ENCODE data around the gene OPRL1.
"Not testable (repeated sequence)": the region's sequence is repeated elsewhere in the genome, so short reads cannot be mapped to it uniquely, and the experiment has no call there.

OPRL1 gene

DNA sequence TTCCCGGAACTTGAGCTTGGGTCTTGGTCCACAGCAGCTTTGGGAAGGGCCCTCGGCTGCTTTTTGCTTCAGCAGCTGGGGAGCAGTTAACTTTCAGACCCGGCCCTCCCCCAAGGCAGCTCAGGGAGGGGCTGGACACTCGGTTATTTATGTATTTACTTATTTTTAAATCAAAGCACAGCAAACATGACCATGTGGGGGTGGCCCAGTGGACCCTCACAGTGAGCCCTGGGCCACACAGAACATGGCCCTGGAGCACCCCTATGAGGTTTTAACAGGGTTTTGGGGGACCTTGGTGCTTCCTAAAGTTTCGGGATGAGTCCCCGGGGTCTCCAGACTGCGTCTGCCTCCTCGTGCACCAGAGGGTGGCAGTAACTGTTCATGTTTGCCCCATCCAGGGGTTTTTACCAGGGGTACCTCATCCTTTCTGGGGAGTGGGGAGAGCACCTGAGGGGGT is 54.1 kb downstream of the OPRL1 start:
- Histone ChIP-seq H2BK12ac (ENCODE audit: low read length) (no peak overlapping the region), H4K91ac (ENCODE audit: low read depth, low read length) (no peak overlapping the region), H3K18ac (ENCODE audit: low read length) (no peak overlapping the region), H3K36me3 (ENCODE audit: control insufficient read depth in 1 of 2, insufficient read depth in 2 of 2, low read length in 2 of 2) (no peaks in the 10 kb centered on the region), H2AFZ (ENCODE audit: insufficient read depth, low read length, poor library complexity) (no peak overlapping the region), H4K8ac (ENCODE audit: low read depth, low read length) (no peak overlapping the region), H2AK5ac (ENCODE audit: low read length) (no peak overlapping the region), H3K27ac (ENCODE audit: low read depth, low read length) (no peak overlapping the region), H4K12ac (ENCODE audit: low read depth, low read length) (no peak overlapping the region), H2BK5ac (ENCODE audit: low read depth, low read length, poor library complexity) (no peak overlapping the region), H3K4me1 (ENCODE audit: control insufficient read depth in 1 of 2, insufficient read depth in 2 of 2, low read length in 2 of 2) (no peaks in the 10 kb centered on the region), H2BK120ac (ENCODE audit: insufficient read depth, low read length, poor library complexity) (no peak overlapping the region), H3K4ac (ENCODE audit: low read depth, low read length) (no peak overlapping the region), H3K4me2 (ENCODE audit: low read length) (no peak overlapping the region), H3K27me3 (ENCODE audit: insufficient read depth, low read length) (peaks cover 2% of the 10 kb centered on the region), H3K79me2 (ENCODE audit: control insufficient read depth, insufficient read depth, low read length, poor library complexity) (no peaks in the 10 kb centered on the region), H3K23ac (ENCODE audit: low read length) (no peak overlapping the region), H3K4me3 (ENCODE audit: low read depth, low read length) (no peak overlapping the region), H3K79me1 (ENCODE audit: low read length) (no peaks in the 10 kb centered on the region), H3K14ac (ENCODE audit: low read length) (no peak overlapping the region), H3K9me3 (ENCODE audit: insufficient read depth, low read depth, low read length) (peaks cover 2% of the 10 kb centered on the region), H3K9ac (ENCODE audit: low read length) (no peak overlapping the region)
- no CpG with 5 or more reads among the region's 8 CpGs for WGBS (ENCODE audit: extremely low coverage, insufficient coverage, insufficient read length)
- no peak for DNase-seq

DNA sequence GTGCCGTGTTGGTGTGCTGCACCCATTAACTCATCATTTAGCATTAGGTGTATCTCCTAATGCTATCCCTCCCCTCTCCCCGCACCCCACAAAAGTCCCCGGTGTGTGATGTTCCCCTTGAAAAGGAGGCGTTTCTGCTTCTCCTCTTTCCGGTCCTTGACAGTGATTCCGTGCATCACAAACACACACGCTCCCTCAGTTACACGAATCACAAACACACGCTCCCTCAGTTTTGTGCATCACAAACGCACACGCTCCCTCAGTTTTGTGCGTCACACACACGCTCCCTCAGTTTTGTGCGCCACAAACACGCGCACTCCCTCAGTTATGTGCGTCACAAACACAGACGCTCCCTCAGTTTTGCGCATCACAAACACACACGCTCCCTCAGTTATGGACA is 54.9 kb downstream of the OPRL1 start:
- H3K79me2 ChIP-seq (ENCODE audit: control insufficient read depth, insufficient read depth, low read length, poor library complexity); H2BK12ac ChIP-seq (ENCODE audit: low read length); H3K4me1 ChIP-seq (ENCODE audit: control insufficient read depth in 1 of 2, insufficient read depth in 2 of 2, low read length in 2 of 2); H3K4ac ChIP-seq (ENCODE audit: low read depth, low read length); H2AFZ ChIP-seq (ENCODE audit: insufficient read depth, low read length, poor library complexity); H3K27me3 ChIP-seq (ENCODE audit: insufficient read depth, low read length); H4K8ac ChIP-seq (ENCODE audit: low read depth, low read length); H3K79me1 ChIP-seq (ENCODE audit: low read length); H2AK5ac ChIP-seq (ENCODE audit: low read length); H3K36me3 ChIP-seq (ENCODE audit: control insufficient read depth in 1 of 2, insufficient read depth in 2 of 2, low read length in 2 of 2); H3K18ac ChIP-seq (ENCODE audit: low read length); H2BK120ac ChIP-seq (ENCODE audit: insufficient read depth, low read length, poor library complexity); H3K14ac ChIP-seq (ENCODE audit: low read length); H4K91ac ChIP-seq (ENCODE audit: low read depth, low read length); H3K23ac ChIP-seq (ENCODE audit: low read length); H3K27ac ChIP-seq (ENCODE audit: low read depth, low read length); H3K4me3 ChIP-seq (ENCODE audit: low read depth, low read length); DNase-seq; H3K4me2 ChIP-seq (ENCODE audit: low read length); H3K9me3 ChIP-seq (ENCODE audit: insufficient read depth, low read depth, low read length); H4K12ac ChIP-seq (ENCODE audit: low read depth, low read length); H3K9ac ChIP-seq (ENCODE audit: low read length); H2BK5ac ChIP-seq (ENCODE audit: low read depth, low read length, poor library complexity): not testable (repeated sequence)
- no CpG with 5 or more reads among the region's 20 CpGs for WGBS (ENCODE audit: extremely low coverage, insufficient coverage, insufficient read length)

DNA sequence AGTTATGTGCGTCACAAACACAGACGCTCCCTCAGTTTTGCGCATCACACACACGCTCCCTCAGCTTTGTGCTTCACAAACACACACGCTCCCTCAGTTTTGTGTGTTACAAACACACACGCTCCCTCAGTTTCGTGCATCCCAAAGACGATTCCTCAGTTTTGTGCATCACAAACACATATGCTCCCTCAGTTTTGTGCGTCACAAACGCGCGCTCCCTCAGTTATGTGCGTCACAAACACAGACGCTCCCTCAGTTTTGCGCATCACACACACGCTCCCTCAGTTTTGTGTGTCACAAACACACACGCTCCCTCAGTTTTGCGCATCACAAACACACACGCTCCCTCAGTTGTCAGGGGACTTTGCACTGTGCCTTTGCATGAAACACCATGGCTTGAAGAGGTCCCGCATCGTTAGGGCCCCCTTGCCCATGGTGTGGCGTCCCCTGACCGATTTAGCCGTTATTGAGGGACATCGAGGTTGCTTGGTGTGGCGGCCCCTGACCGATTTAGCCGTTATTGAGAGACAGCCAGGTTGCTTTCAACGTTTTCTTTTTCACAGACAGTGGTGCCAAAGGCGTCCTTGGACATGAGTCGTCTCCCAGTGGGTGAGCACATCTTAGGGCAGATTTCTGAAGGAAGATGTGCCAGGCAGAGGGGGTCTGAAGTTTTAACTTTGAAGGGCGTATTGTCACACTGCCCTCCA is 56.3 kb downstream of the OPRL1 start:
- H3K9ac ChIP-seq (ENCODE audit: low read length): no peak overlapping the region
- no peak overlapping the region for H3K18ac ChIP-seq (ENCODE audit: low read length)
- H4K91ac ChIP-seq (ENCODE audit: low read depth, low read length): no peak overlapping the region
- DNase-seq: no peak
- no peaks in the 10 kb centered on the region for H3K79me1 ChIP-seq (ENCODE audit: low read length)
- H3K4me2 ChIP-seq (ENCODE audit: low read length): no peak overlapping the region
- no peak overlapping the region for H3K14ac ChIP-seq (ENCODE audit: low read length)
- H2BK120ac ChIP-seq (ENCODE audit: insufficient read depth, low read length, poor library complexity): no peak overlapping the region
- H3K4me3 ChIP-seq (ENCODE audit: low read depth, low read length): no peak overlapping the region
- no peak overlapping the region for H2AK5ac ChIP-seq (ENCODE audit: low read length)
- no peak overlapping the region for H3K27ac ChIP-seq (ENCODE audit: low read depth, low read length)
- WGBS (ENCODE audit: extremely low coverage, insufficient coverage, insufficient read length): no CpG with 5 or more reads among the region's 32 CpGs
- H3K23ac ChIP-seq (ENCODE audit: low read length): no peak overlapping the region
- H3K4me1 ChIP-seq (ENCODE audit: control insufficient read depth in 1 of 2, insufficient read depth in 2 of 2, low read length in 2 of 2): no peaks in the 10 kb centered on the region
- no peaks in the 10 kb centered on the region for H3K36me3 ChIP-seq (ENCODE audit: control insufficient read depth in 1 of 2, insufficient read depth in 2 of 2, low read length in 2 of 2)
- no peak overlapping the region for H3K4ac ChIP-seq (ENCODE audit: low read depth, low read length)
- H3K9me3 ChIP-seq (ENCODE audit: insufficient read depth, low read depth, low read length): no peaks in the 10 kb centered on the region
- H2BK5ac ChIP-seq (ENCODE audit: low read depth, low read length, poor library complexity): no peak overlapping the region
- H2AFZ ChIP-seq (ENCODE audit: insufficient read depth, low read length, poor library complexity): no peak overlapping the region
- no peak overlapping the region for H4K12ac ChIP-seq (ENCODE audit: low read depth, low read length)
- no peak overlapping the region for H4K8ac ChIP-seq (ENCODE audit: low read depth, low read length)
- H2BK12ac ChIP-seq (ENCODE audit: low read length): no peak overlapping the region
- no peaks in the 10 kb centered on the region for H3K27me3 ChIP-seq (ENCODE audit: insufficient read depth, low read length)
- H3K79me2 ChIP-seq (ENCODE audit: control insufficient read depth, insufficient read depth, low read length, poor library complexity): no peaks in the 10 kb centered on the region

DNA sequence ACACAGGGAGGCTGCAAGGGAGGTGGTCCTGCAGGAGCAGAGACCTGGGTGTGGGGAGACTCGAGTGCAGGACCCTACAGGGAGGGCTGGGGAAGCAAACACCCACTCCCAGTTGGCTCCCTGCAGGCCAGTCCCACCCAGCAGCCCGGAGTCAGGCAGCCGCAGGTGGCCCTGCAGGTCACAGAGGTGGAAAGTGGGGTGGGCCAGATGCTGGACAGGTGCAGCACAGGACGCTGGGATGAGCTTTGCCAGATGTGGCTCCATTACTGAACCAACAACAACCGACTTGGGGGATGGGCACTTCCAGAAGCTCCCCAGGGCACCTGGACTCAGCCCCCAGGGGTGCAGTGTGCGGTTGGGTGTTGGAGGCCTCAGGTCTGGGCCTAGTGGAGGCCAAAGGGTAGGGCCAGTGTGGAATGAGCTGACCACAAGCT is 57.7 kb downstream of the OPRL1 start:
- Histone ChIP-seq H3K79me1 (ENCODE audit: low read length) (no peaks in the 10 kb centered on the region), H3K23ac (ENCODE audit: low read length) (no peak overlapping the region), H2BK12ac (ENCODE audit: low read length) (no peak overlapping the region), H3K9ac (ENCODE audit: low read length) (no peak overlapping the region), H3K27ac (ENCODE audit: low read depth, low read length) (no peak overlapping the region), H2AFZ (ENCODE audit: insufficient read depth, low read length, poor library complexity) (no peak overlapping the region), H3K4me1 (ENCODE audit: control insufficient read depth in 1 of 2, insufficient read depth in 2 of 2, low read length in 2 of 2) (no peaks in the 10 kb centered on the region), H4K12ac (ENCODE audit: low read depth, low read length) (no peak overlapping the region), H3K4ac (ENCODE audit: low read depth, low read length) (no peak overlapping the region), H2BK5ac (ENCODE audit: low read depth, low read length, poor library complexity) (no peak overlapping the region), H3K27me3 (ENCODE audit: insufficient read depth, low read length) (no peaks in the 10 kb centered on the region), H4K8ac (ENCODE audit: low read depth, low read length) (no peak overlapping the region), H3K9me3 (ENCODE audit: insufficient read depth, low read depth, low read length) (no peaks in the 10 kb centered on the region), H2AK5ac (ENCODE audit: low read length) (no peak overlapping the region), H3K14ac (ENCODE audit: low read length) (no peak overlapping the region), H3K79me2 (ENCODE audit: control insufficient read depth, insufficient read depth, low read length, poor library complexity) (no peaks in the 10 kb centered on the region), H4K91ac (ENCODE audit: low read depth, low read length) (no peak overlapping the region), H3K36me3 (ENCODE audit: control insufficient read depth in 1 of 2, insufficient read depth in 2 of 2, low read length in 2 of 2) (no peaks in the 10 kb centered on the region), H3K4me3 (ENCODE audit: low read depth, low read length) (no peak overlapping the region), H3K18ac (ENCODE audit: low read length) (no peak overlapping the region), H2BK120ac (ENCODE audit: insufficient read depth, low read length, poor library complexity) (no peak overlapping the region), H3K4me2 (ENCODE audit: low read length) (no peak overlapping the region)
- DNase-seq: no peak
- no CpG with 5 or more reads among the region's 6 CpGs for WGBS (ENCODE audit: extremely low coverage, insufficient coverage, insufficient read length)
